Glomerular endothelial cell (primary cell): Measurements from ENCODE around the gene MYADML2. TPM values are rescaled to one million over a fixed set of nuclear protein-coding genes. Genes with fewer than 3 reads are reported as not detected.

Experiments used
- DNase-seq: peaks from one replicate; pipeline ENCODE4 v3.0.0-alpha.2; 2011; ENCODE audit warnings: low read depth, low spot score; ENCODE audit errors: extremely low read depth
- total RNA-seq: library from RNA; depleted of rRNA; stranded (reverse); fragments of >200 nt; gene quantifications from 2 replicates; pipeline ENCODE4 v1.2.3, GENCODE V29; 2015

MYADML2 gene
- total RNA-seq, 1 donor from 2014 or later = not detected

DNA sequence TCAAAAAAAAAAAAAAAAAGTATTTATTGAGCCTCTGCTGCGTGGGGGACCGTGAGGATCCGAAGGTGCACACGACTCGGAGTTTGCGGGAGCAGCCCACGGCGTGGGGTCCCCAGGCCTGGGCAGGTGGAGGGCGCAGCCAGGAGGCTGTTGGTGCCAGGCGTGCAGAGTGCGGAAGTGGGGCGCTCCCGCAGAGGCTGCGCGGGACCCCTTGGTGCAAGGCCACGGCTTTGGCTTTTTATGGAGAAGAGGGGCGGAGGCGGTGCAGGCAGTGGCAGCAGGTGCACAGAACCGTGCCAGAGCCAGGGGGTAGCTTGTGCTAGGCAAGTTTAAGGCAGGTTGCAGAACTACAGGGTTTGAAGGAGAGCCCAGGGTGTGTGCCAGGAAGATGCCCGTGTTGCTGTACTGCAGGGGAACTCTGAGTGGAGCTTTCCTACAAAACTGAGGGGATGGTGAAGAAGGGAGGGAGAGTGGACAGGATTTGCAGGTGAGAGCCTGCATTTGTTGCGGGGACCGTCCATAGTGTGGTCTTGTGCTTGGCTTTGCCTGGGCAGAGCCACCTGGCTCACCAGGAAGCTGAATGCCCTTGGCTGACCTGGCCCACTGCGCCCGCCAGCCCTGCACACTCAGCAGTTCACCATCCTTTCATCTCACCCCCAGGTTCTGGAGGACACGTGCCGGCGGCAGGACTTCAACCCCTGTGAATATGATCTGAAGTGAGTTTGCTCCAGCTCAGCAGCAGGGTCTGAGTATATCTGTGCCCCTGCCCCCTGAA is 31.7 kb upstream of the MYADML2 start:
- DNase-seq = no peak

DNA sequence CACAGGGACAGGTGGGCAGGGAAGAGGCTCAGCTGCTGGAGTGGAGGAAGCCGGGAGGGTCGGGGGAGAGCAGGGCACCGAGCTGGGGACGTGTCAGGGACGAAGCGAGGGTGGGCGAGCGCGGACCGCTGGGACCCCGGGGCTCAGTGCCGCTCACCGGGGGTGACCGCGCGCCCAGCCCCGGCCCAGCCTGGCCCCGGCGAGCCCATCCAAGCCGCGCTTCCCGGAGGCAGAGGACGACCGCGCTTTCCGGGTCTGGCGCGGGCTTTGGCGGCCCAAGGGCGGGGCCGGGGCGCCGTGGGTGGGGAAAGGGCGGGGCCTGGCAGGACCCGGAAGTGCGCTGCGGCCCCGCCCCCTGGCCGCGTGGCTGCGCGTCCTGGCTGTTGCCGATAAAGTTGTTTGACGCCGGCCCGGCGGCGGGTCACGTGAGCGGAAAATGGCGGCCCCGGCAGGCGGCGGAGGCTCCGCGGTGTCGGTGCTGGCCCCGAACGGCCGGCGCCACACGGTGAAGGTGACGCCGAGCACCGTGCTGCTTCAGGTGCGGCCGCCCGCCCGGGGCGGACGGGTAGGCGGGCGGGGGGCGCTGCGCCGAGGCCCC is 30.3 kb upstream of the MYADML2 start, which contains the start of gene ASPSCR1:
Gene ASPSCR1, plus strand, starts transcription at position 419 of the 598 bp plus-strand sequence. Its CDS starts 18 bp downstream, at position 437.
- peak; percentile 5 for DNase-seq

DNA sequence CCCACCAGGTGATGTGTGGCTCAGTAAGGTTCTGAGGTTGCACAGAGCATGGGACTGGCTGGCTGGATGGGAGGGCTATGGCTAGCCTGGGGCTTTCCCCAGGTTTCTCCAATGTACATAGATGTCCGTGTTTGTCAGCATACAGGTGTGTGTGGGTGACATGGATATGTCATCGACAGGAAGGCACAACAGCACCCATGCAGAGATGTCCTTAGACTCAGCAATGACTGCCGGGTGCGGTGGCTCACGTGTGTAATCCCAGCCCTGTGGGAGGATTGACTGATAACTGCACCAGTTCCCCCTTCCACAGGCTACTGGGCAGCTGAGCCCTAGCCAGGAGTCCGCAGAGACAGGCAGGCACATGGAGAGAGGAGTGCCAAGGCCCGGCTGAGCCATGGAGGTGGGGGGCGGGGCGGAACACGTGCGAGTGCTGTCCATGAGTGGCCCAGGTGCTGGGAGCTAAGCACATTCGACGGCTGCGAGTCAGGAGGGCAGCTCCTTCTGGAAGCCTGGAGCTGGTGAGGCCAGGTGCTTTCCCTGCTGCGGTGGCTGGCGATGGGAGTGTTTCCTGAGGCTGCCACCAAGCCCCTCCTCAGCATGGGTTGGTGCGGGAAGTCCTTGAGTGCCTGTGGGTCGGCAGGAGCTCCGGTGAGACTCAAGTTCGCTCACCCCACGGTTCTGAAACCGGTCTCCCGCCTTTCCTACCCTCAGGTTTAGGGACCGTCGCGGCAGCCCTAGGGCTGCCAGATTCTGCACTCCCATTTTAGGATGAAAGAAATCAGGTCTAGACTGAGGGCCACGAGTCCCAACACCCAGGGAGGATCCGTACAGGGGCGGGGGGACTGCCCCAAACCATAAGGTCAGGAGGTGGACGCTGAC is 29.5 kb upstream of the MYADML2 start:
- no peak for DNase-seq

DNA sequence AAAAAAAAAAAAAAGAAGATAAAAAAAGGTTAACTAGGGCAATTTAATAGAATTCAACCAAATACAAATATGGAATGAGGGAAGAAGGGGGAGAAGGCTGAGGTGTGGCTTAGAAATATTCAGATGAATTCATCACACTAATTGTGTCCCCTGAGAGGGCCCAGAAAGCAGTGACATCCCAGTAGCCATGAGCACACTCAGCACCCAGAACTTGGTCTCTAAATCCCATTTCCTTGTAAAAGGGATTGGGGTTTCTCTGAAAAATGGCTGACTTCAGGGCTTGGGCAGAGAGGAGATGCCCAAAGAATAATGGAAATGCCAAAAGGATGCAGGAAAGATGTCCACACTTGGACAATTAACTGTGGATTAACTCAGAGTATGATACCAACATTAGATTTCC is 26.4 kb upstream of the MYADML2 start:
- no peak for DNase-seq

DNA sequence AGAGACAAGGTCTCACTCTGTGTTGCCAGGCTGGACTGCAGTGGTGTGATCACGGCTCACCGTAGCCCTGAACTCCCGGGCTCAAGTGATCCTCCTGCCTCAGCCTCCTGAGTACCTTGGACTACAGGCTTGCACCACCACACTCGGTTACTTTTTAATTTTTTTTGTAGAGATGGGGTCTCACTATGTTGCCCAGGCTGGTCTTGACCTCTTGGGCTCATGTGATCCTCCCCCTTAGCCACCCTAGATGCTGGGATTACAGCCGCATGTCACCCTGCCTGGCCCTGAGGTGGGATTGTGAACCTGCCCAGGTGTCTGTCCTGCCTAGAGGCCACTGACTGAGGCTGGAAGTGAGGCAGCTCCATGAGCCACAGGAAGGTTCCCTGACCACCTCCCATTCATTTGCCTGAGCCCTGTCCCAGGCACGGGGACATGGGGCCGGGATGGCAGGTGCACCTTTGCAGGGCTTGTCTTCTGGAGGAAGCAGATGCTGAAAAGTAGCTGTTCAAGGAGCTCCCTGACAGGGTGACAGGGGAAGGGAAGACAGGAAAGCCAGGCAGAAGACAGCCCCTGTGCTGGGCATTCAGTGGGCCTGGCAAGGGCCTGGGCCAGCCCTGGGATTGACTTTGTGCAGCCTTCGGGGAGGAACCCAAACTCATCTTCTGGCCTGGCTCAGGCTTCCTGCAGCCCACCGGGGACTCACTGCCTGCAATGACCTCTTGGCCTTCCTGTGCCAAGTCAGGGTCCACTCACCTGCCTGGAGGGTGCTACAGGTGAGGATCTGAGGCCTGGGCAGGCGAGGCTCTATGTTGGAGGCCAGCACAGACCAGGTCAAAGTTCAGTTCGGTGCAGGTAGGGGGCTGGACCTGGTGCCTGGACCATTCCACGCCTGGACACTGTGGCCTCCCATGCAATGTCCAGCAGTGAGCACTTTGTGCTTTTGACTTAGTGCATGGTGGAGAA is 22.1 kb upstream of the MYADML2 start:
- DNase-seq = no peak

DNA sequence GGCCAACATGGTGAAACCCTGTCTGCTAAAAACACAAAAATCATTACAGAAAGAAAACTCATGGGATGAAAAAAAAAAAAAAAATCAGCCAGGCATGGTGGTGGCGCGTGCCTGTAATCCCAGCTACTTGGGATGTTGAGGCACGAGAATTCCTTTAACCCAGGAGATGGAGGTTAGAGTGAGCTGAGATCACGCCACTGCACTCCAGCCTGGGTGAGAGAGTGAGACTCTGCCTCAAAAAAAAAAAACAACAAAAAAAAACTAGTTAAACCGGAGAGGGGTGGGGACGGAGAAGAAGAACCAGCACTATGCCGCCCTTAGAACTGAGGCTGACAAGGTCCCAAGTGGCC is 21.3 kb upstream of the MYADML2 start:
- no peak for DNase-seq

DNA sequence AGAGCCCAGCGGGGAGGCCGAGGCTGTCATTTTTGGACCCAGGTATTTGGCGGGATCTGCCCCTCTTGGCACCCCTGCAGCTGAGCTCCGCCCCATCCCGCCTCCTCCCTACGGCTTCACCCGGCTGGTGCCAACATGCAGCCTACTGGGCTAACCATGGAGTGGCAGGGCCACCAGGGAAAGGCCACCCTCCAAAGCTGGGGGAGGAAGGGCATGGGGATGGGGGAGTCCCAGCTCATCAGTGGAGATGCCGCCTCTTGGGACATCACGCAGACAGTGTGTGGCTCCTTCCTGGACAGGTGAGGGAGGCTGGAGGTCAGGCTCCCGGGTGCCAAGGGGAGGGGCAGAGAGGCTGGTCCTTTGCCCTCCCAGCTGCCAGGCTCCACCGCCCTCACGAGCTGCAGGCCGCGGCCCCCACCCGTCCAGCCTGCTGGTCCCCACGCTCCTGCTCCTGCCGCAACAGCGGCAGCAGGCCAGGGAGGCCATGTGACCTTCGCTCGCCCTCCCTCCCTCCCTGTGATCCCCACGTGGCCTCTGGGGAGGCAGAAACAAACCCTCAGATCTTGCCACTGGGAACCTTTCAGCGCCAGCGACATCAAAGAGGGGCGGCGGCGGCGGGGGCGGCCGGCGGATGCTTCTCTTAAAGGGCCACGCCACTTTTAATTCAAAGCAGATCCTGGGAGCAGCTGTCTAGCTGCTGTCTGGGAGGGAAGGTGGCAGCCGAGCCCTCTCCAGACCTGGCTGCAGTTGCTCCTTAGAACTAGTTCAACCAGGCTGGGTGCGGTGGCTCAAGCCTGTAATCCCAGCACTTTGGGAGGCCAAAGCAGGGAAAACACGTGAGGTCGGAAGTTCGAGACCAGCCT is 20.7 kb upstream of the MYADML2 start:
- DNase-seq = no peak

DNA sequence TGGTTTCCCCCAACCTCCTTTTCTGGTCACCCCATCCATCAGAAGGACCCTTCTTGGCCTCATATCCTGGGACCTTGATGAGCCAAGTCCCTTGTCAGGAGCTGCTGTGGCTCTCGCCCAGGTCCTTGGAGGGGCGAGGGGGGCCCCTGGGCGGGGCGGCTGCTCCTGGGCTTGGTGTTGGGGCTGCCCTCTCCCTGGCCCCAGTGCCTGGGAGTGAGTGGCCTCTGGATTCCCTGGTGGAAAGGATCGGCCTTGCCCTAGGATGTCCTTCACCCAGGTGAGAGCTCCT is 20.2 kb upstream of the MYADML2 start:
- no peak for DNase-seq

DNA sequence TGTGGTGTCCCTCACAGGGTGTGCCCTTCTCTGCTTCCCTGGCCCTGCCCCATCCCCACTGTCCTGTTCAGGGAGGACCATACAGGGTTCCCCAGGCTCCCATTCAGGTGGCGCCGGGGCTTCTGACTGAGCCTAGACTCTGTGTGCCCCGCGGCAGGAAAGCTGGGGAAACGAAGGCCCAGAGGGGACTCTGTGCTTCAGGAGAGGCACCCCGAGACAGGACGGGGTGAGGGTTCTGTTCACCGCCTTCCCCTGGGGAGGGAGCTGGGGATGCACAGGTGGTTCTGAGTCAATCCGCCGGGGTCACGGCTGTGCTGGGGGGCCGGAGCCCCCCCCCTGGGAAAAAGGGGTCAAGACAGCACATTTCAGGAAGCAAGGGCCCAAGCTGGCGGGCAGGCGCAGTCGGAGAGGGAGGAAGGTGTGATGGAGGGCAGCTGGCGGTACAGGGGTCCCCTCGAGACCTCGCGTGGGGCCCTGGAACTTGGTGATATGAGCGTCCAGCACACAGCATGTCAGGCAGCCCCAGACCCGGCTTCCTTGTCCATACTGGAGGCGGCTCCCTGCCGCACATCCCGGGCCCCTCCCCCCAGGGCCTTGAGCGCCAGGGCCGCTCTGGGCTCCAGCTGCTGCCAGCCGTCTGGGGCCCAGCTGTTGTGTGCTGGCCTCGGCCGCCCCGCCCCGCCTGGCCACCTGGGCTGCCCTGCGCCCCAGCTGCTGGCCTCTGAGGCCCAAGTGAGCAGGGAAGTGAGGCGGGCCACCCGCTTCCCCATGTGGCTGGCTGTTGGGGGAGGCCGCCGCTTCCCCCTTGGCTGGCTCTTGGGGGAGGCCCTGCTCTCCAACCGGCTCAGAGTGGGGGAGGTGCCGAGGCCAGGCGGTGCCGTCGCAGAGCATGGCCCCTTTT is 19.6 kb upstream of the MYADML2 start:
- DNase-seq = no peak

DNA sequence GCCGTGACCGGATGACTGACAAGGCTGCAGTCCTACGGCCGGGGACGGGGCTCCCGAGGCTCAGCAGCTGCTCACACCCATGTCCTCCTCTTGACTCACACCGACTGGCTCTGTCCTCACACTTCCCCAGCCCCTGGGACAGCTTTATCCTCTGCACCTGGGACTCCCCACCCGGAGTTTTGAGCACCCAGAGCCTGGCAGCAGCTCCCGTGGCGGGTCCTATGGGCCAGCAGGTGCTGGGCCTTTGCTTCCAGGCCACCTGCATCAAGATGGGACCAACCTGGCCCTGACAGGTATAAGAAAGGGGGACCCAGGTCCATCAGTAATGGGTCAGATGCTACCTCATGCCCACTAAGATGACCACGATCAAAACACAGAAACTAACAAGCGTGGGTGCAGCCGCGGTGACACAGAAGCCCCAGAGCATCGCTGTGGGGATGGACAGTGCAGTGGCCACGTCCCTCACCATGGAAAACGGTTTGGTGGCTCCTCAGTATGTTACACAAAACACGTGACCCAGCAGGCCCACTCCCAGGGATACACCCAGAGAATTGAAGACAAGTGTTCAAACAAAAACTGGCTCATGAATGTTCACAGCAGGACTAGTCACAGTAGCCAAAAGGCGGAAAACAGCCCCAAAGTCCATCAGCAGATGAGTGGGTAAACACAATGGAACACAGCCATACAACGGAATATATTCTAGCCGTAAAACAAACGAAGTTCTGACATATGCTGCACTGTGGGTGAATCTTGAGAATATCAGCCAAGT is 17.2 kb upstream of the MYADML2 start:
- no peak for DNase-seq

DNA sequence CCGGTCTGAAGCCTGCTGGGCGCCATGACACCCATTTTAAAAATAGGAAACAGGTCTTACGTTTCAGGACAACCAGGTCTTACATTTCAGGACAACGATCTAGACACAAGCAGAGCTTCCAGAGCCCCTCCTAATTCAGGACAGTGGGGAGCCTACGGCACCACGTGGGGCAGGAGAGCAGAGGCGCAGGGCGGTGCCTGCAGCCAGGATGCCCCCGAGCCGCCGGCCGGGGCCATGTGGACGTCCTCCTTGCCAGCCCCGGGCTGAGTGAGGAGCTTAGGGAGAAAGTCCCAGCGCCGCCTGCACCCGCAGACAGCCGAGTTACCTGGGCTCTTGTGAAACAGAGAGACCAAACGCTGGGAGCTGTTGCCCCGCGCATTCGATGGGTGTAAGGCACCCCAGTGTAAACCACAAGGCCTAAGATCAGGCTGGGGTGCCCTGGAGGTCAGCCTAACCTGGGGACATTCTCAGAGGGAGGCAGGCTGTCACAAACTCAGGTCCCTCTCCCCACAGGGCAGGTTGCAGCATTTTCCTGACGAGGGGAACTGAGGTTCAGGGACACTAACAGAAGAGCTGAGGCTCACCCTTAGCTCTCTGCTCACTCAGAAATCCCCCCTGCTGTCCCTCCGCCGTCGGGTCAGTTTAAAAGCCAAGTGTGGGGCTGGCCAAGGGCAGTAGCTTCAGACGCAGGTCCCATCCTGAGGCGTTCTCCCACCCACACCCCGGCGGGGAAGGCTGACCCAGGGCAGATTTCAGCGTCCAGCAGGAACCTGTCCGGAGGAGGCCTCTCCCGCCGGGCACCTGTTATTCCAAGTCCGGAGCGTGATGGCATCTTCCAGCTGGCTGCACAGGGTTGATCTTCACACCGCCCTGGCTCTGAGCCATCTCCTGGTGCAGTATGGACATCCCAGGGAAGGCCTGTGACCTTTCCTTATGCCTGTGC is 15.7 kb upstream of the MYADML2 start:
- DNase-seq = no peak

DNA sequence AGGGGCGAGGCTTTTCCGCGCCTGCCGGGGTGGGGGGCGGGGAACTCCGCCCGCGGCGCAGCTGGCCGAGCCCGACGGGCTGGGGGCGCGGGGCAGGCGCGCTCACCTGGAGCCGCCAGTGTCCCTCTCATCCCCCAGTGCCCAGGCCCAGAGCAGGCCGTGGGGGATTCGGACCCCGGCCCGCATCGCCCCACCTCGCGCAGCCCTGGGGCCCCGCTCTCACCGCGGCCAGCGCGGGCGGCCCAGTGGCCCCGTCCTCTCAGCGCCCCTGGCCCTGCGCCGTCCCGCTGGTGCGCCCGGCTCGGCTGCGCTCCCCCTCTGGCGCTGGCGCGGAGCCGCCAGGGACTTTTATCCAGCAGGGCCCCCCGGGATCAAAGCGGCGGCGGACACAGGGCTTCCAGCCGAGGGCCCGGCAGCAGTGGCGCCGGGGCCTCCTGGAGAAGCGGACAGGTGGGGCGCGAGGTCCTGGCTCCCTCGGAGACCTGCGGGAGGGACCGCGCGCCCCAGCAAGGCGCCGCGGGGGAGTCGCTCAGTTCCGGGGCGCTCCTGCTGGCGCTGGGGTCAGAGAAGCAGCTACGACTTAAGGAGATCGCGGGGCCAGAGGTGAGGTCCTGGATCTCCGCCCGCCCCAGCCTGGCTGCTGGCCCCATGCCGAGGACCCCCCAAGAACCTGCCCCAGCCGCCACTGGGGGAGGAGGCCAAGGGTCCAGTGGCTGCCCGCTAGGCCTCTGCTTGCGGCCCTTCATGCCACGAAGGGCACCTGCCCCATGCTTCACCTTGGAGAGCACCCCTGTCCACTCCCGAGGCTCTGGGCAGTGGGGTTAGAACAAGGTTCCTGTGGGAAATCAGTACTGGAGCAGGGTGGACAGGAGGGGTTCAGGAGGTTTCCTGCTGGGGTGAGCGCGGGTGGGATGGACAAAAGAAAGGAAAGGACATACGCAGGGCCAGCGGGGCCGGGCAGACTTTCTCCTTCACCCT is 14.8 kb upstream of the MYADML2 start:
- DNase-seq = no peak

DNA sequence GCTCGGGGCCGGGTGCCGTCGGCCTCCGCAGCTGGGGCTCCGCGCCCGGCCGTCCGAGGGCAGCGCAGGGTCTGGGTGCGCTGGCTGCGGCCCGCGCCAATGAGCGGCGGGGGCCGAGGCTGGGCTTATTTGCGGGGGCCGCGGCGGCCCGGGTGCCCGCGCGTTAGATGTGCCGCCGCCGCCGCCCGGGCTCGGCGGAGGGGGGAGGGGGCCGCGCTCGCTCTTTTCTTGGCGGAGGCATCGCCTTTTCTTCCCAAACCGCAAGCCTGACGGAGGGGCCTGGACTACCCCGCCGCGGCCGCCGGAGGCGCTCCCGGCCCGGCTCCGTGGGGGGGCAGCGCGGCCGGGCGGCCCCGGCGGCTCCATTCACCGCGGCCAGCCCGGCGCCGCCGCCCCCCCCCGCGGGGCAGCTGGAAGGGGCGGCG is 14.1 kb upstream of the MYADML2 start, which contains the start of gene NOTUM:
Gene NOTUM, minus strand, starts transcription at position 101 of the 425 bp plus-strand sequence. CDS start 278 bp downstream, outside the sequence.
- DNase-seq = no peak

DNA sequence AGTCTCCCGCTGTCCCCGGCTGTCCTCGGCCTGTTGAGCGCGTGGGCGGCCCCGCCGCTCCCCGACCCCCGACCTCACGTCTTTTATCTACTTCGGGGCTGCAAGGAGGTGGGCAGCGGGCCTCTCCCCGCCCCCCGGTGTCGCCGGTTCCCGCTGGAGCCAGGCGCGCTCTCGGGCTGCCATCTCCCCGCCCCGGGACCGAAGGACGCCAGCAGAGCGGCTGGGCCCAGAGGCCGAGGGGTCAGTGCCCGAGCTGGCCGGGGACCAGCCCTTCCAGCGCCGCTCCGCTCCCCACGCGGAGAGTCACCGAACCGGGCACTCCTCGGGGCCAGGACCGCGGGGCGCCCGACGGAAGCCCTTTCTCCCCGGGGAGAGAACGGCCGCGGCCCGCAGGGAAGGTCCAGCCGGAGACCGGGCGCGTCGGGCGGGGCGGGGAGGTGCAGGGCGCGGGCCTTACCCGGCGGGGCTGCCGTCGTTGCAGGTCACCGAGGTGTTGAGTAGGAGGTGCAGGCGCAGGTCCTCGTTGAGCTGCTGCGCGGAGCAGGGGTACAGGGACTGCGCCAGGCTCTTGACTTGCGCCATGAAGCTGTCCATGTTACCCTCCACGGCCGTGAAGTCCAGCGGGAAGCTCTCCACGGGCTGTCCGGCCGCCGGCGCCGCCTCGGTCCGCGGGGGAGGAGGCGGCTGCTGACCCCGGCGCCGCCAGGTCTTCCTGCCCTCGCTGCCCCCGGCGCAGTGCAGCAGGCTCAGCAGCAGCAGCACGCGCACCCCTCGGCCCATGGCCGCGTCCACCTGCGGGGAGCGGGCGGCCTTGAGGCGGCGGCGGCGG is 13.3 kb upstream of the MYADML2 start:
- DNase-seq = no peak
